Stomach smooth muscle (tissue), 2 donors: ENCODE results near the gene HIP1R.
A peak's percentile ranks its signal among the peaks of the same experiment; 100 is the strongest.
"Not testable (repeated sequence)": the region's sequence is repeated elsewhere in the genome, so short reads cannot be mapped to it uniquely, and the experiment has no call there.

Experiments used
- H3K27ac ChIP-seq: one replicate; pipeline ENCODE4 v1.7.0; 2013; ENCODE audit warnings: mild to moderate bottlenecking, low read length, inconsistent platforms
- H3K27me3 ChIP-seq, 2 donors: one replicate each; pipeline ENCODE4 v1.7.0; 2013; ENCODE audit warnings: low read length in 2 of 2; ENCODE audit not compliant: insufficient read depth in 2 of 2, control insufficient read depth in 1 of 2
- H3K36me3 ChIP-seq, 2 donors: one replicate each; pipeline ENCODE4 v1.7.0; 2013; ENCODE audit warnings: low read length in 2 of 2; ENCODE audit not compliant: control insufficient read depth in 2 of 2, insufficient read depth in 2 of 2
- H3K4me1 ChIP-seq: one replicate; pipeline ENCODE4 v1.7.0; 2013; ENCODE audit warnings: low read length; ENCODE audit not compliant: control insufficient read depth, insufficient read depth
- H3K4me3 ChIP-seq, 2 donors: one replicate each; pipeline ENCODE4 v1.7.0; 2013; ENCODE audit warnings: low read length in 2 of 2
- H3K9ac ChIP-seq, 2 donors: one replicate each; pipeline ENCODE4 v1.7.0; 2013; ENCODE audit warnings: low read length in 2 of 2, mild to moderate bottlenecking in 1 of 2
- H3K9me3 ChIP-seq, 2 donors: one replicate each; pipeline ENCODE4 v1.7.0; 2013; ENCODE audit warnings: low read length in 2 of 2; ENCODE audit not compliant: control insufficient read depth in 2 of 2
- donor health status: healthy.
- donor health status: Pancreatic carcinoma.

The HIP1R gene

GRCh38 chr12:122871851-122872780 lies 36.9 kb downstream of the HIP1R start:
- Histone ChIP-seq H3K27me3 (no peaks in the 10 kb centered on the region), H3K36me3 (peaks cover 21 to 24% of the 10 kb centered on the region in 2 donors), H3K9ac (peak overlapping the region in 1 of 2 donors; percentile 64), H3K4me1 (peaks cover 36% of the 10 kb centered on the region), H3K4me3 (peak overlapping the region; percentile 21 to 59), H3K9me3 (no peaks in the 10 kb centered on the region), H3K27ac (peak overlapping the region; percentile 49)

- H3K4me3 ChIP-seq = no peak overlapping the region
- peaks cover 19 to 21% of the 10 kb centered on the region in 2 donors for H3K36me3 ChIP-seq
- H3K27ac ChIP-seq = no peak overlapping the region
- H3K9ac ChIP-seq = peak overlapping the region in 1 of 2 donors; percentile 21
- no peaks in the 10 kb centered on the region for H3K9me3 ChIP-seq
- peaks cover 39% of the 10 kb centered on the region for H3K4me1 ChIP-seq
- H3K27me3 ChIP-seq = no peaks in the 10 kb centered on the region
Observed at GRCh38 chr12:122872815-122873361, 37.6 kb downstream of the HIP1R start.

GRCh38 chr12:122873540-122873939 lies 38.3 kb downstream of the HIP1R start:
- Histone ChIP-seq H3K36me3 (peaks cover 13 to 16% of the 10 kb centered on the region in 2 donors), H3K9ac (no peak overlapping the region), H3K27ac (no peak overlapping the region), H3K4me3 (no peak overlapping the region), H3K9me3 (no peaks in the 10 kb centered on the region), H3K4me1 (peaks cover 39% of the 10 kb centered on the region), H3K27me3 (no peaks in the 10 kb centered on the region)

GRCh38 chr12:122874081-122874480 lies 38.8 kb downstream of the HIP1R start:
- Histone ChIP-seq H3K4me1 (peaks cover 43% of the 10 kb centered on the region), H3K36me3 (peaks cover 9 to 12% of the 10 kb centered on the region in 2 donors), H3K27ac (no peak overlapping the region), H3K27me3 (no peaks in the 10 kb centered on the region), H3K9ac (no peak overlapping the region), H3K9me3 (no peaks in the 10 kb centered on the region), H3K4me3 (no peak overlapping the region)

GRCh38 chr12:122875590-122876220 lies 40.4 kb downstream of the HIP1R start:
- H3K27ac ChIP-seq = no peak overlapping the region

GRCh38 chr12:122876281-122876680 lies 41.0 kb downstream of the HIP1R start:
- H3K36me3 ChIP-seq, H3K4me3 ChIP-seq, H3K9me3 ChIP-seq, H3K27ac ChIP-seq, H3K9ac ChIP-seq, H3K27me3 ChIP-seq: not testable (repeated sequence)
- peaks cover 37% of the 10 kb centered on the region for H3K4me1 ChIP-seq

More at GRCh38 chr12:122875590-122876220, 40.4 kb downstream of the HIP1R start:
- Histone ChIP-seq H3K36me3 (no peaks in the 10 kb centered on the region), H3K4me1 (peaks cover 39% of the 10 kb centered on the region), H3K9me3 (no peaks in the 10 kb centered on the region), H3K9ac (no peak overlapping the region), H3K4me3 (no peak overlapping the region), H3K27me3 (no peaks in the 10 kb centered on the region)

- H3K4me1 ChIP-seq = peaks cover 32% of the 10 kb centered on the region
Observed at GRCh38 chr12:122876731-122877130, 41.5 kb downstream of the HIP1R start.

GRCh38 chr12:122878780-122879612 lies 43.7 kb downstream of the HIP1R start:
- Histone ChIP-seq H3K4me3 (no peak overlapping the region), H3K36me3 (no peaks in the 10 kb centered on the region), H3K9ac (peak overlapping the region in 1 of 2 donors; percentile 9), H3K9me3 (no peaks in the 10 kb centered on the region), H3K27ac (no peak overlapping the region), H3K4me1 (peaks cover 15% of the 10 kb centered on the region), H3K27me3 (no peaks in the 10 kb centered on the region)

More at GRCh38 chr12:122876731-122877130, 41.5 kb downstream of the HIP1R start:
- Histone ChIP-seq H3K27me3 (no peaks in the 10 kb centered on the region), H3K4me3 (no peak overlapping the region), H3K27ac (no peak overlapping the region), H3K9me3 (no peaks in the 10 kb centered on the region), H3K36me3 (no peaks in the 10 kb centered on the region), H3K9ac (no peak overlapping the region)

- Histone ChIP-seq H3K9me3 (no peaks in the 10 kb centered on the region), H3K9ac (no peak overlapping the region), H3K27ac (no peak overlapping the region), H3K36me3 (no peaks in the 10 kb centered on the region), H3K27me3 (no peaks in the 10 kb centered on the region), H3K4me1 (peaks cover 20% of the 10 kb centered on the region), H3K4me3 (no peak overlapping the region)
Observed at GRCh38 chr12:122880155-122880667, 45.0 kb downstream of the HIP1R start.

- Histone ChIP-seq H3K4me3 (no peak overlapping the region), H3K27me3 (no peaks in the 10 kb centered on the region), H3K27ac (no peak overlapping the region), H3K36me3 (no peaks in the 10 kb centered on the region), H3K9me3 (no peaks in the 10 kb centered on the region), H3K9ac (no peak overlapping the region), H3K4me1 (peaks cover 20% of the 10 kb centered on the region)
Observed at GRCh38 chr12:122880668-122881067, 45.4 kb downstream of the HIP1R start.
